ENCODE results near the gene KBTBD12.

Gene KBTBD12

GRCh38 chr3:128014548-128014947 is 99.5 kb downstream of the KBTBD12 start:
- H3K27me3 Mint-ChIP-seq: peaks cover 8% of the 10 kb centered on the region
- H3K4me3 Mint-ChIP-seq: no peak overlapping the region
- ATAC-seq (no peak), DNase-seq (no peak)
- H3K36me3 Mint-ChIP-seq (ENCODE audit: low read depth): peaks cover 2% of the 10 kb centered on the region
- H3K9me3 Mint-ChIP-seq: no peaks in the 10 kb centered on the region
- H3K4me1 Mint-ChIP-seq: peaks cover 3% of the 10 kb centered on the region
- H3K27ac Mint-ChIP-seq: no peak overlapping the region

GRCh38 chr3:128016502-128016901 is 101.5 kb downstream of the KBTBD12 start:
- Mint-ChIP-seq H3K9me3 (no peaks in the 10 kb centered on the region), H3K36me3 (ENCODE audit: low read depth) (peaks cover 2% of the 10 kb centered on the region), H3K4me3 (no peak overlapping the region), H3K27ac (no peak overlapping the region), H3K4me1 (peaks cover under 1% of the 10 kb centered on the region), H3K27me3 (peaks cover 3% of the 10 kb centered on the region)
- DNase-seq (no peak), ATAC-seq (no peak)

DNA sequence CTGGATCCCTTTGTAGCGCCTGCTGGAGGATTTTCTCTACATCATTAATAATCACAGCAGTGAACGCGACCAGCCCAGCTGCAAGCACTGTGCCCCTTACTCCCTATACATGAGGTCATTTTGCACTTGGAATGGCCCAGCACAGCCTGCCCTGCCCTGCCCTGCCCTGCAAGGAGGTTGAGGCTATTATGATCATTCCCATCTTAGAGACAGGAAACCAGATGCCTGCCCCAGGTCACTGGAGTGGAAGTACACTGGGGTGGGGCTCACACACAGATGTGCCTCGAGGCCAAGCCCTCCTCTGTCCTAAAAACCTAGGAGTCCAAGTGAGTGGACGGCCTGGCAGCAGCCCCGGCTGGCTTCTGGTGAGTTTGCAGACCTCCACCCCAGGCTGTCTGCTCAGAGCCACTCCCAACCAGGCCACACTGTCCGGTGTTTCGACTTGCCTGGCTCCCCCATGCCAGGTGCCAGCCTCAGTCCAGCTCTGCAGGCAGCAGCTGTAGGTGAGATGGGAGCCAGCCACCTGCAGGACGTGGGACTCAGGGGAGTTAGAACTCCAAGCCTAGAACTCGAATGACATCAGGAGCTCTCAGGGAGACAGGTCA is 106.8 kb downstream of the KBTBD12 start:
- H3K27me3 Mint-ChIP-seq: no peaks in the 10 kb centered on the region
- no peaks in the 10 kb centered on the region for H3K4me1 Mint-ChIP-seq
- no peak for ATAC-seq
- H3K9me3 Mint-ChIP-seq: no peaks in the 10 kb centered on the region
- no peaks in the 10 kb centered on the region for H3K36me3 Mint-ChIP-seq (ENCODE audit: low read depth)
- H3K27ac Mint-ChIP-seq: no peak overlapping the region
- H3K4me3 Mint-ChIP-seq: no peak overlapping the region
- no peak for DNase-seq

DNA sequence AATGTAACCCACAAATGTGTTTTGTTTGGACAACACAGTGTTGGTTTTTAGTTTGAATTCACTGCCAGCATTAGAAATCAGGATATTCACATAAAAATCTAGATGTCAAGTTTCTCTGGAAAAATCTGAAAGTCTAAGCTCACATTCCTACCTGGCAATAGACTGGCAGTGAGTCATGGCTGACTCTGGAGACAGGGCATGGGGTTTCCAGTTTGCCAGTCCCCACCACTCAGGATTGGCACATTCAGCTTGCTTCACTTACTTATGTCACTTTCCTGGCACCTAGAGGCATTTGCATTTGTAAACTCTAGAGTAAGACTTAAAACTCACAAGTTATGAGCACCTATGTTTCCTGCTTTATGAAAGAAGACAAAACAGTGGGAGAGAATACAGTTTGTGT is 118.1 kb downstream of the KBTBD12 start:
- Mint-ChIP-seq H3K4me3 (no peak overlapping the region), H3K9me3 (no peaks in the 10 kb centered on the region), H3K27me3 (peaks cover 11% of the 10 kb centered on the region), H3K27ac (no peak overlapping the region), H3K36me3 (ENCODE audit: low read depth) (no peaks in the 10 kb centered on the region), H3K4me1 (no peaks in the 10 kb centered on the region)
- ATAC-seq (no peak), DNase-seq (no peak)

DNA sequence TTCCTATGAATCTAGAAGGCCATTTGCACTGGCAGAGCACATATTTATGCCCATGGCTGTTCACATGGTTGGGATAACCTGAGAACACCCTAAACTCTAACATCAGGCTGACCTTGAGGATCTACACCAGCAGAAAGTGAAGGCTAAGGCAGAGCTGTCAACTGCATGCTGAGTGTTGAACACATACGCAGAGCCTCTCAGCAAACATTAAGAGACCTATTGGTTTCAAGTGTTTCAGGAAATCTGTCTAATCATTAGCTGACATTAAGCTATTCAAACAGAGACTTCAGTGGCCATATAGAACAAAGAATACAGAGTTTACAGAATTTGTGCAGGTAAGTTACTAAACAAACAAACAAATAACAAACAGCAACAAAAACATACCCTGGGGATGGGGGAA is 121.1 kb downstream of the KBTBD12 start:
- Mint-ChIP-seq H3K27ac (no peak overlapping the region), H3K4me1 (no peaks in the 10 kb centered on the region), H3K36me3 (ENCODE audit: low read depth) (no peaks in the 10 kb centered on the region), H3K9me3 (no peaks in the 10 kb centered on the region), H3K27me3 (peaks cover 10% of the 10 kb centered on the region), H3K4me3 (no peak overlapping the region)
- DNase-seq (no peak), ATAC-seq (no peak)

Measured in activated naive CD8-positive, alpha-beta T cell treated with anti-CD3 and anti-CD28 coated beads, Interleukin-2, amount 50 U/mL, for 24 hours (primary cell).